Endothelial cell (in vitro differentiated cells): ENCODE results near the gene TLR10. TPM values are rescaled to one million over a fixed set of nuclear protein-coding genes. Genes with fewer than 3 reads are reported as not detected.

Experiments
- DNase-seq: peaks from one replicate; pipeline ENCODE4 v3.0.0; 2021; ENCODE audit warnings: low spot score
- H3K27ac Mint-ChIP-seq: one replicate; pipeline ENCODE4 v1.8.0; 2021; ENCODE audit warnings: mixed read lengths, inconsistent platforms; ENCODE audit not compliant: unreplicated experiment
- H3K27me3 Mint-ChIP-seq: one replicate; pipeline ENCODE4 v1.8.0; 2021; ENCODE audit warnings: mild to moderate bottlenecking, moderate library complexity, mixed read lengths, inconsistent platforms; ENCODE audit not compliant: unreplicated experiment
- H3K36me3 Mint-ChIP-seq: one replicate; pipeline ENCODE4 v1.8.0; 2021; ENCODE audit warnings: mild to moderate bottlenecking, low read depth, mixed read lengths, inconsistent platforms; ENCODE audit not compliant: unreplicated experiment
- H3K4me1 Mint-ChIP-seq: one replicate; pipeline ENCODE4 v1.8.0; 2021; ENCODE audit warnings: mild to moderate bottlenecking, mixed read lengths, inconsistent platforms; ENCODE audit not compliant: unreplicated experiment
- H3K4me3 Mint-ChIP-seq: one replicate; pipeline ENCODE4 v1.8.0; 2021; ENCODE audit warnings: mild to moderate bottlenecking, mixed read lengths, inconsistent platforms; ENCODE audit not compliant: unreplicated experiment
- H3K9me3 Mint-ChIP-seq: one replicate; pipeline ENCODE4 v1.8.0; 2021; ENCODE audit warnings: mixed read lengths, inconsistent platforms; ENCODE audit not compliant: unreplicated experiment
- CTCF ChIP-seq: fragments of 200-600 bp; sonication (generic); IDR thresholded peaks from one replicate; pipeline ENCODE4 v1.5.0; 2021; ENCODE audit warnings: antibody characterized with exemption; ENCODE audit not compliant: unreplicated experiment
- total RNA-seq: library from RNA; stranded (reverse); fragmentation: NEBNext Ultra II Directional; extraction: Animal tissue kit (Norgen Biotek cat#: 25700); gene quantifications from one replicate; pipeline ENCODE4 v1.2.1, GENCODE V29; 2021; ENCODE audit not compliant: unreplicated experiment

Gene TLR10
- total RNA-seq, 1 donor from 2014 or later = not detected

DNA sequence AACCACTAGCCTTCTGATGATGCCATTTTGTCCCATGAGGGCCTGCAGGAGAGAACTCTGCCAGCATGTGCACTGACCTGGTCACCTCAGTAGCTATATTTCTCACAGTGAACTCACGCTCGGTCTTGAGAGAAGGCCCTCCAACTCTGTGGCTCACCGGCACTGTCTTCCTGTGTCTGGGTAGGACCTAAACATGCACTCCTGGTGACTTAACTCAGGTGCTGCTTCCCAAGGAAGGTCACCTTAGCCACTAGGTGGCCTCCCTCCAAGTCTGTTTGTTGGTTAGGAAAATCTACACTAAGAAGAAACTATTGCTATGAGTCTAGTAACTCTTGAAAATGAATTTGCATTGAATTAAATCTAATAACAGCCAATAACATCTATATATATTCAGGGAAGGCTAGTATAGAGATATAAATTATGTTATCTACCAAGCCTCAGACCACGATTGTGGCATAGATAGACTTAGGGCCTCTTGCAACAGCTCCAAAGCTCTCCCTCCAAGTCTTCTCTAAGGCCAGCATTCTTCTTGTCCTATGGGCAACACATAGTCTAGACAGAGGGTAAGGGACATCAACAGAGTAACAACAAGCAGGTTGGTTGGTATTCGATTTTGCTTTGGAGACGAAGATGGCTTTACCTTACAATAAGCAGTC, 24.7 kb downstream of the TLR10 start:
- H3K36me3 Mint-ChIP-seq = no peaks in the 10 kb centered on the region
- no peaks in the 10 kb centered on the region for H3K9me3 Mint-ChIP-seq
- TF ChIP-seq CTCF = no peak
- no peak for DNase-seq
- H3K27me3 Mint-ChIP-seq = peaks cover 3% of the 10 kb centered on the region
- H3K4me1 Mint-ChIP-seq = no peaks in the 10 kb centered on the region
- no peak overlapping the region for H3K4me3 Mint-ChIP-seq
- H3K27ac Mint-ChIP-seq = no peak overlapping the region

- H3K36me3 Mint-ChIP-seq = peaks cover 4% of the 10 kb centered on the region
- TF ChIP-seq CTCF = no peak
- peaks cover 7% of the 10 kb centered on the region for H3K27me3 Mint-ChIP-seq
- peak; percentile 52 for DNase-seq
- H3K4me3 Mint-ChIP-seq = no peak overlapping the region
- H3K4me1 Mint-ChIP-seq = no peaks in the 10 kb centered on the region
- H3K27ac Mint-ChIP-seq = no peak overlapping the region
- H3K9me3 Mint-ChIP-seq = peaks cover 4% of the 10 kb centered on the region
These were observed 29.6 kb downstream of the TLR10 start for GRCh38 chr4:38752941-38753806.

DNA sequence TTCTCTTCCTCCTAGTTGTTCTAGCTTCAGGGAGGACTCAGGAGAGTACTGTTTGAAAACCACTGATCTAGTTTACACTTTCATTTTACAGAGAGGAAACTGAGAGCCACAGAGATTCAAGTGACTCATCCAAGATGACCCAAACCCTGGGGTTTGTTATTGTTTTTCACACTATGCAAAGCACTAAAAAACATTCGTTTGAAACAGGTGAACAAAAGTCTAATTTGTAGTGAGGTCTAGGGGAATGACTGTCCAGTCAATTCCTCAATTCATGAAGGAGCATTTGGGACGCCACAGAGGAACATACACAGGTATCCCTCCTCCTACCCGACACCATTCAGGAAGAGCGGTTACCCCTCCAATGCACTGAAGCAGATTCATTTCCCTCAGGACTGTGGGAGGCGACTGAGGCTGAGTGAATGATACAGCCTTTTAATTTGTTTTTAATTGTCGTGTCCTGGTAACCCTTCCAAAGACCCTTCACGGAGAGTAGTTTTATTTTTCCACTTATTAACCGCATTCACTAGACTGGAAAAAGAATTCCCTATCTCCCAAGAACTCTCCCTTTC, 30.3 kb downstream of the TLR10 start:
- DNase-seq = no peak
- H3K36me3 Mint-ChIP-seq = peaks cover 6% of the 10 kb centered on the region
- no peak for TF ChIP-seq CTCF
- H3K27ac Mint-ChIP-seq = no peak overlapping the region
- peaks cover 7% of the 10 kb centered on the region for H3K27me3 Mint-ChIP-seq
- no peaks in the 10 kb centered on the region for H3K4me1 Mint-ChIP-seq
- no peak overlapping the region for H3K4me3 Mint-ChIP-seq
- H3K9me3 Mint-ChIP-seq = peaks cover 4% of the 10 kb centered on the region

DNA sequence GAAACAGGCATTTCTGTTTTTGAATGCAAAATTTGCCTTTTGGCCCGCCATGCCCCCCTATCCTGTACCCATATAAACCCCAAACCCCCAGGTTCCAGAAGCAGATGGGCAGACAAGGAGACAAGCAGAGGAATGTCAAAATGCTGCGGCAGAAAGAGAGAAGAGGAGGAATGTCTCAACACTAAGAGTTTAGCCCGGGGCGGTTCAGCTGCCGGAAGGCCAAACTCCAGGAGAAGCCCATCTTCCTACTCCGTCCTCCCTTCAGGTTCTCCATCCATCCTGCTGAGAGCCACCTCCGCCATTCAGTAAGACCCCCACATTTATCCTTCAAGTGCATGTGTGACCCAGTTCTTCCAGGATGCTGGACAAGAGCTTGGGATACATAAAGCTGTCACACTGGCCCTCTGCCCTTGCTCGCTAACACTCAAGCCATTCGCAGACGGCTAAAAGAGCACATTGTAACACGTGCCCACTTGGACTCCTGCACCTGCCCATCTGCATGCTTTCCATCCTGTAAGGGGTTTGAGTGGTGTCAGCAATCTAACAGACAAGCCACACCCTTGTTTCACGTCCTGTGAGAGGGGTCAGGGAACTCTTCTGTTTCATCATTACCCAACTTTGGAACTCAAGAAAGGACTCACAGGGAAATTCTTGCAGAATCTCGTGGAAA, 31.3 kb downstream of the TLR10 start:
- Mint-ChIP-seq H3K9me3 (peaks cover 4% of the 10 kb centered on the region), H3K27ac (no peak overlapping the region), H3K36me3 (peaks cover 13% of the 10 kb centered on the region), H3K27me3 (peaks cover 7% of the 10 kb centered on the region), H3K4me1 (no peaks in the 10 kb centered on the region), H3K4me3 (no peak overlapping the region)
- DNase-seq = no peak
- TF ChIP-seq CTCF = no peak
